ENCODE measurements around the gene CYSLTR2. TPM values are rescaled to one million over a fixed set of nuclear protein-coding genes. Genes with fewer than 3 reads are reported as not detected.

The CYSLTR2 gene, protein sequence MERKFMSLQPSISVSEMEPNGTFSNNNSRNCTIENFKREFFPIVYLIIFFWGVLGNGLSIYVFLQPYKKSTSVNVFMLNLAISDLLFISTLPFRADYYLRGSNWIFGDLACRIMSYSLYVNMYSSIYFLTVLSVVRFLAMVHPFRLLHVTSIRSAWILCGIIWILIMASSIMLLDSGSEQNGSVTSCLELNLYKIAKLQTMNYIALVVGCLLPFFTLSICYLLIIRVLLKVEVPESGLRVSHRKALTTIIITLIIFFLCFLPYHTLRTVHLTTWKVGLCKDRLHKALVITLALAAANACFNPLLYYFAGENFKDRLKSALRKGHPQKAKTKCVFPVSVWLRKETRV
- 1 to 10 TPM in 6 of 7 donors, under 1 TPM in 1; 0.30 to 8.3 (median 2.2) TPM for total RNA-seq
- 1 to 10 TPM in 1 of 2 donors, under 1 TPM in 1; 0.67 to 1.9 TPM for polyA plus RNA-seq
- long read RNA-seq, donor 1, partial matches to known transcripts, result 1 of 4 reads
- long read RNA-seq, donor 1, other reads (novel, unspliced or antisense), result 2 of 4 reads
- long read RNA-seq, donor 2, full-length matches to known transcripts, result 4 of 4 reads
- long read RNA-seq, donor 2, partial matches to known transcripts, result 0 of 4 reads
- long read RNA-seq, donor 2, other reads (novel, unspliced or antisense), result 0 of 4 reads
- long read RNA-seq, donor 3, result 0 reads

DNA sequence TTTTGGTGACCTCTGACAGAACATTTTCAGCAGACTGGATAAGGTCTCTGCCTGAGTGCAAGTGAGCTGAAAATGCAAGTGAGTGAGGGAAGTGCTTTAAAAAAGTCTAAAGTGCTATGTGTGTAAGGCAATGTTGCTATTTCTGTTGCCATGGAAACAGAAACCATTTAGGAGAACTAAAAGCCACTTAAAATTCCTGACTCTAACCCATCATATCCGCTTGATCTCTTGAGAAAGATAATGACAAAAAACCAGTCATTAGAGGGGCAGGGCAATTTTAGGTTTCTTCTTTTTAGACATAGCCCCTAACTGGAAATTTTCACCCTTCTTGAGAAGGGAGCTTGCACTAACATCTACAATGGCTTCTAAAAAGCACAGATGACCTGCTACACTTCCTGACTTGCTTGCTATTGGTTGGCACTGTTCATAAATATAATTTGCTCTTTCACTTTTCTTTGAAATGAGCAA is at the start of gene CYSLTR2:
Gene CYSLTR2, plus strand, starts transcription at position 458 of the 468 bp plus-strand sequence. CDS start 52,889 bp downstream, outside the sequence.
- Histone ChIP-seq H3K9me3 (no peaks in the 10 kb centered on the region), H3K4me1 (ENCODE audit: insufficient read depth) (no peaks in the 10 kb centered on the region), H3K27me3 (no peaks in the 10 kb centered on the region), H3K4me3 (no peak within 1 kb of the TSS), H3K27ac (no peak within 1 kb of the TSS), H3K36me3 (no peaks in the 10 kb centered on the region)
- WGBS, 3 donors, result 31 to 43% (median 42%) methylated on average over 1 of the region's 1 CpG
- TF ChIP-seq EP300 (IDR thresholded peaks at IDR 0.05), result no peak
- TF ChIP-seq POLR2A (IDR thresholded peaks at IDR 0.05), result no peak
- TF ChIP-seq, protein P1, sequence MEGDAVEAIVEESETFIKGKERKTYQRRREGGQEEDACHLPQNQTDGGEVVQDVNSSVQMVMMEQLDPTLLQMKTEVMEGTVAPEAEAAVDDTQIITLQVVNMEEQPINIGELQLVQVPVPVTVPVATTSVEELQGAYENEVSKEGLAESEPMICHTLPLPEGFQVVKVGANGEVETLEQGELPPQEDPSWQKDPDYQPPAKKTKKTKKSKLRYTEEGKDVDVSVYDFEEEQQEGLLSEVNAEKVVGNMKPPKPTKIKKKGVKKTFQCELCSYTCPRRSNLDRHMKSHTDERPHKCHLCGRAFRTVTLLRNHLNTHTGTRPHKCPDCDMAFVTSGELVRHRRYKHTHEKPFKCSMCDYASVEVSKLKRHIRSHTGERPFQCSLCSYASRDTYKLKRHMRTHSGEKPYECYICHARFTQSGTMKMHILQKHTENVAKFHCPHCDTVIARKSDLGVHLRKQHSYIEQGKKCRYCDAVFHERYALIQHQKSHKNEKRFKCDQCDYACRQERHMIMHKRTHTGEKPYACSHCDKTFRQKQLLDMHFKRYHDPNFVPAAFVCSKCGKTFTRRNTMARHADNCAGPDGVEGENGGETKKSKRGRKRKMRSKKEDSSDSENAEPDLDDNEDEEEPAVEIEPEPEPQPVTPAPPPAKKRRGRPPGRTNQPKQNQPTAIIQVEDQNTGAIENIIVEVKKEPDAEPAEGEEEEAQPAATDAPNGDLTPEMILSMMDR (IDR thresholded peaks at IDR 0.05), result no peak
- no peak for DNase-seq
- intact Hi-C loops (cut with DNase I), result no loop called here

DNA sequence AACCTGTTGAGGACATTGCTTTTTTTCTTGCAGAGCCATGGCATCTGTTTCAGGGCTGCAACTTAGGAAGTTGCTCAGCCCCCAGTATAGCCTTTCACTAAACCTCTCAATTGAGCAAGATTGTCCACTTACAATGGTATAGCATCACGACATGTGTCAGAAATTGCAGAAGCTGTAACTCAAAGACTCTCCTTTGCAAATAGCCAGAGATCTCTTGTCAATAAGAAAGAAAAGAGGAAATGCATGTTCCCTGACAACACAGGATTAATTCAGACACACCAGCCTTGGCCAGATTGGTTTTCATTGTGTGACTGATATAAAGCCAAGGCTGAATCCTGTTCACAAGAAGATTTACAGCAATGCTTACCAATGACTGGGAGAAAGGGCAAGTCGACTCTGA is 38.7 kb upstream of the CYSLTR2 start:
- intact Hi-C loops (cut with DNase I), result loop anchor here in 1 of 4 donors (10.0 kb wide), 1 partner anchor 130 kb away; no protein-coding TSS in a partner anchor
- H3K4me1 ChIP-seq (ENCODE audit: insufficient read depth), result no peaks in the 10 kb centered on the region
- WGBS, 3 donors, result 65 to 72% (median 69%) methylated on average over 2 of the region's 2 CpGs
- H3K9me3 ChIP-seq, result no peaks in the 10 kb centered on the region
- no peak overlapping the region for H3K4me3 ChIP-seq
- no peak for TF ChIP-seq EP300 (IDR thresholded peaks at IDR 0.05)
- TF ChIP-seq, protein P1 (IDR thresholded peaks at IDR 0.05), result no peak
- TF ChIP-seq POLR2A (IDR thresholded peaks at IDR 0.05), result no peak
- no peaks in the 10 kb centered on the region for H3K27me3 ChIP-seq
- no peaks in the 10 kb centered on the region for H3K36me3 ChIP-seq
- H3K27ac ChIP-seq, result no peak overlapping the region
- DNase-seq, result no peak

DNA sequence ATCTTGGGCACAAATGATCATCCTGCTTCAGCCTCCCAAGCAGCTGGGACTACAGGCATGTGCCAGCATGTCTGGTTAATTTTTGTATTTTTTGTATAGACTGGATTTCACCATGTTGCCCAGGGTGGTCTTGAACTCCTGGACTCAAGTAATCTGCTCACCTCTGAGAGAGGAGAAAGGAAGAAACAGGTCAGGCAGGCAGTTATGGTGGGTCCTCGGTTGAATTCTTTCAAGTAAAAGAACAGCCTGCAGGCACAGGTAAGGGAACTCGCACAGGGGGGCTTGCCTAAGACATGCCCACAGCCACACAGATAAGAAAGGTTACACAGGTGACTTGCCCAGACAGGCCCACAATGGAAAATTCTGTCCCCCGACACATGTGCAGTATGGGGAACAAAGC is 34.8 kb upstream of the CYSLTR2 start:
- no peaks in the 10 kb centered on the region for H3K36me3 ChIP-seq
- intact Hi-C loops (cut with DNase I), result loop anchor here in 1 of 4 donors (10.0 kb wide), 1 partner anchor 126 kb away; no protein-coding TSS in a partner anchor
- H3K9me3 ChIP-seq, result no peaks in the 10 kb centered on the region
- peaks cover 2% of the 10 kb centered on the region for H3K4me1 ChIP-seq (ENCODE audit: insufficient read depth)
- DNase-seq, result no peak
- H3K27me3 ChIP-seq, result no peaks in the 10 kb centered on the region
- WGBS, 3 donors, result 95 to 97% (median 96%) methylated on average over 3 of the region's 3 CpGs
- TF ChIP-seq POLR2A (IDR thresholded peaks at IDR 0.05) (no peak), EP300 (IDR thresholded peaks at IDR 0.05) (no peak)
- TF ChIP-seq, protein P1 (IDR thresholded peaks at IDR 0.05), result no peak
- no peak overlapping the region for H3K4me3 ChIP-seq
- no peak overlapping the region for H3K27ac ChIP-seq

DNA sequence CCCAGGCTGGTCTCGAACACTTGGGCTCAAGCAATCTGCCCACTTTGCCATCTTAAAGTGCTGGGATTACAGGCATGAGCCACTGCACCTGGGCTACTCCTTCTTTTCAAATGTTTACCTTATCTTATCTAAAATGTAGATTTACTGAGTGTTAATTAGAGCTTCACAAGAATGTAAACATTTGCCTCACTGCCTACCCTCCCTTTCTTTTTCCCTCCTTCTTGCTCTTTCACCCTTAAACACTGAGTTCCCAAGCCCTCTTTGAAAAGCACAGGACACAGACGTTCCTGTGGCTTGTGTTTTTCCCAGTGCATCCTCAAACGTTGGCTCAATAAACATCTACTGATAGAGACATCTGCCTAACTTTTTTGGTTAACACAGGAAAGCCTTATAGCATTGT is 32.7 kb upstream of the CYSLTR2 start:
- no peaks in the 10 kb centered on the region for H3K9me3 ChIP-seq
- no peak overlapping the region for H3K27ac ChIP-seq
- intact Hi-C loops (cut with DNase I), result no loop called here
- no peaks in the 10 kb centered on the region for H3K27me3 ChIP-seq
- TF ChIP-seq POLR2A (IDR thresholded peaks at IDR 0.05) (no peak), EP300 (IDR thresholded peaks at IDR 0.05) (no peak)
- TF ChIP-seq, protein P1 (IDR thresholded peaks at IDR 0.05), result no peak
- peaks cover 12% of the 10 kb centered on the region for H3K4me1 ChIP-seq (ENCODE audit: insufficient read depth)
- WGBS, 3 donors, result 43 to 50% (median 44%) methylated on average over 3 of the region's 3 CpGs
- DNase-seq, result no peak
- H3K36me3 ChIP-seq, result no peaks in the 10 kb centered on the region
- H3K4me3 ChIP-seq, result no peak overlapping the region
